ENCODE results near the gene GLDC.

DNA sequence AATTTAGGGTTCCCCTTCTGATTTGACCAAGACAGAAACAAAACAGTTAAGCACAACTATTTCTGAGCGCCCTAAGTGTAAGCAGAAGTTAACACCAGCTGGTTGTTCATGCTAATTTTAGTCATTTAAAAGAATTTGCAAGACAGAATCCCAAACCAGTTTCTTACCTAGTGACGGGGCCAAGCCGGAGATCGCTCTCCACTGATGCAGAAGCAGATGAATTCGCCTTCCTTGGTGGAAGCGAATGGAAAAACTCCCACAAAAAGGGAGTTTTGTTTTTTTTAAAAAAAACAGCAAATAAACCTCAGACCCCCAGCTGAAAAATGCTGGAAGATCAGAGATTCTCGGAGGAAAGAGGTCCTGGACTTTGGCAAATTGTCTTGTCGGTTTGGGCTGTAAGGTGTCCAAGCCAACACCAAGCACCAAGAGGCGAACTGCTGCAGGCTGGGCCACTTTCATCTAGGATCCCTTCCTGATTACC is 47.4 kb upstream of the GLDC start:
- TF ChIP-seq, protein P1, sequence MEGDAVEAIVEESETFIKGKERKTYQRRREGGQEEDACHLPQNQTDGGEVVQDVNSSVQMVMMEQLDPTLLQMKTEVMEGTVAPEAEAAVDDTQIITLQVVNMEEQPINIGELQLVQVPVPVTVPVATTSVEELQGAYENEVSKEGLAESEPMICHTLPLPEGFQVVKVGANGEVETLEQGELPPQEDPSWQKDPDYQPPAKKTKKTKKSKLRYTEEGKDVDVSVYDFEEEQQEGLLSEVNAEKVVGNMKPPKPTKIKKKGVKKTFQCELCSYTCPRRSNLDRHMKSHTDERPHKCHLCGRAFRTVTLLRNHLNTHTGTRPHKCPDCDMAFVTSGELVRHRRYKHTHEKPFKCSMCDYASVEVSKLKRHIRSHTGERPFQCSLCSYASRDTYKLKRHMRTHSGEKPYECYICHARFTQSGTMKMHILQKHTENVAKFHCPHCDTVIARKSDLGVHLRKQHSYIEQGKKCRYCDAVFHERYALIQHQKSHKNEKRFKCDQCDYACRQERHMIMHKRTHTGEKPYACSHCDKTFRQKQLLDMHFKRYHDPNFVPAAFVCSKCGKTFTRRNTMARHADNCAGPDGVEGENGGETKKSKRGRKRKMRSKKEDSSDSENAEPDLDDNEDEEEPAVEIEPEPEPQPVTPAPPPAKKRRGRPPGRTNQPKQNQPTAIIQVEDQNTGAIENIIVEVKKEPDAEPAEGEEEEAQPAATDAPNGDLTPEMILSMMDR (IDR thresholded peaks at IDR 0.05), result no peak
- no peak for TF ChIP-seq POLR2A (IDR thresholded peaks at IDR 0.05)

Measured in right lobe of liver (tissue), 4 donors.